GM12864 (cell line): Measurements from ENCODE around the gene SPRR4.

Source experiments
- DNase-seq: peaks from one replicate; pipeline ENCODE4 v3.0.0-alpha.2; 2011; ENCODE audit warnings: low read depth
- H3K4me3 ChIP-seq: 2 replicates; pipeline ENCODE4 v1.5.1; 2011; ENCODE audit warnings: mild to moderate bottlenecking, low read depth, low read length, control low read depth
- TF ChIP-seq, protein P1 (sequence below): IDR thresholded peaks from 2 replicates; pipeline ENCODE4 v1.5.1; 2011; ENCODE audit warnings: low read depth, mild to moderate bottlenecking, moderate library complexity, low read length, control low read depth, inconsistent platforms; ENCODE audit errors: missing control alignments

SPRR4 gene

GRCh38 chr1:152970495-152970894 lies at the start of gene SPRR4:
Gene SPRR4 (plus strand): TSS chr1:152970648. CDS start chr1:152971891, 1,243 bp downstream.
- no peak within 1 kb of the TSS for H3K4me3 ChIP-seq
- DNase-seq, result no peak
- TF ChIP-seq, protein P1, sequence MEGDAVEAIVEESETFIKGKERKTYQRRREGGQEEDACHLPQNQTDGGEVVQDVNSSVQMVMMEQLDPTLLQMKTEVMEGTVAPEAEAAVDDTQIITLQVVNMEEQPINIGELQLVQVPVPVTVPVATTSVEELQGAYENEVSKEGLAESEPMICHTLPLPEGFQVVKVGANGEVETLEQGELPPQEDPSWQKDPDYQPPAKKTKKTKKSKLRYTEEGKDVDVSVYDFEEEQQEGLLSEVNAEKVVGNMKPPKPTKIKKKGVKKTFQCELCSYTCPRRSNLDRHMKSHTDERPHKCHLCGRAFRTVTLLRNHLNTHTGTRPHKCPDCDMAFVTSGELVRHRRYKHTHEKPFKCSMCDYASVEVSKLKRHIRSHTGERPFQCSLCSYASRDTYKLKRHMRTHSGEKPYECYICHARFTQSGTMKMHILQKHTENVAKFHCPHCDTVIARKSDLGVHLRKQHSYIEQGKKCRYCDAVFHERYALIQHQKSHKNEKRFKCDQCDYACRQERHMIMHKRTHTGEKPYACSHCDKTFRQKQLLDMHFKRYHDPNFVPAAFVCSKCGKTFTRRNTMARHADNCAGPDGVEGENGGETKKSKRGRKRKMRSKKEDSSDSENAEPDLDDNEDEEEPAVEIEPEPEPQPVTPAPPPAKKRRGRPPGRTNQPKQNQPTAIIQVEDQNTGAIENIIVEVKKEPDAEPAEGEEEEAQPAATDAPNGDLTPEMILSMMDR, result no peak

DNA sequence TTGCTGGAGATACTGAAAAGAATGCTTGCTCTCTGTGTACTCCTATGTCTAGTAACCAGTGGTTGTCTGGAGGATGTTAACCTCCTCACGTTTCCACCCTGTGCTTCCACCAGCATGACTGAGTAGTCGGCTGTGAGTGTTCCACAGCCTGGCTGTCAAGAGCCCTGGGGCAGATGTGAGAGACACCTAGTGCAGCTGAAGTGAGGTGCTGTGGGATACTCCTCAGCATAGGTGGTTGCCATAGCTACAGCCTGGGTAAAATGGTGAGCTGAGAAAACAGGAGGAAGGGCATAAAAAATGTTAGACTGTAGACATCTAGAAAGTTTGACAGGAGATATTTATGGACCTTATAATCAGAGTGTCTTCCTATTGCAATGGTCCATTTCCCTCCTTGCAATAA lies 46.3 kb upstream of the SPRR4 start:
- H3K4me3 ChIP-seq, result no peak overlapping the region
- DNase-seq, result no peak
- TF ChIP-seq, protein P1, result no peak

GRCh38 chr1:152926091-152926490 lies 44.4 kb upstream of the SPRR4 start:
- TF ChIP-seq, protein P1, result peak; percentile 79
- DNase-seq, result no peak

DNA sequence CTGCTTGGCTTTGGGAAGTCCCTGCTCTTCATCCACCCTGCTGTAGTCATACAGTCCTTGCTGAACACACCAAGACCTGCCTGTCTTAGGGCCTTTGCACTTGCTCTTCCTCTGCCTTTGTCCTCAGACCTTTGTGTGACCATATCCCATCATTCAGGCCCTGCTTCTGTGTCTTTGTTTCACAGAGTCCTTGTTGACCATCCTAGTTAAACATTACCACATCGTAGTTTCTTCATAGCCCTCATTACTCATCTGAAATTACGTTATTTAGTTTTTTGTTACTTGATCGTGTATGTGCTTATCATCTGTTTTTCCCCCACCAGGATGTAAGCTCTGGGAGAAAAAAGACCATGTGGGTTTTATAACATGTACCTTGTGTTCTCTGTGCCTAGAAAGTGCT lies 41.8 kb upstream of the SPRR4 start:
- no peak overlapping the region for H3K4me3 ChIP-seq
- TF ChIP-seq, protein P1, result no peak
- DNase-seq, result no peak

More at GRCh38 chr1:152926091-152926490, 44.4 kb upstream of the SPRR4 start:
- H3K4me3 ChIP-seq, result no peak overlapping the region

- DNase-seq, result no peak
- TF ChIP-seq, protein P1, result no peak
- no peak overlapping the region for H3K4me3 ChIP-seq
Measured at GRCh38 chr1:152932170-152932811, 38.2 kb upstream of the SPRR4 start.

DNA sequence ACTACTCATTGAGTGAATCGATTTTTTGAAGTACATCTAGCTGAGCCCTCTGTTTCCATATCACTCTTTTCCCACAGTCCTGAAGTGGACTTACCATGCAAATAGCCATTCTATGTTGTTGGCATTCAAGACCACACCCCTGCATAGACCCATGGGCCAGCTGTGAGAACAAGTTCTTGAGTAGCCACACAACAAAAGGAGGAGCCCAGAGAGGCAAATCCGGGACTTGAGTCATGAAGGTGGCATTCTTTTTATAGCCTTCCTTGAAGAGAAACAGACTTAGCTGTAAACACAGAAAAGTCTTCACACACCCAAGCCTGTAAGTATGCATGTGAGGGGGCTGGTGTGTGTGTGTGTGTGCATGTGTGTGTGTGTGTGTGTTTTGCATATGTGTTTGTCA lies 37.3 kb upstream of the SPRR4 start:
- DNase-seq, result no peak
- TF ChIP-seq, protein P1, result no peak
- H3K4me3 ChIP-seq, result no peak overlapping the region

- no peak for DNase-seq
- H3K4me3 ChIP-seq, result no peak overlapping the region
- TF ChIP-seq, protein P1, result no peak
Measured at GRCh38 chr1:152940614-152941013, 29.8 kb upstream of the SPRR4 start.
